ENCODE results near the gene MDGA2.
"Not testable (repeated sequence)": the region's sequence is repeated elsewhere in the genome, so short reads cannot be mapped to it uniquely, and the experiment has no call there.

MDGA2 gene

DNA sequence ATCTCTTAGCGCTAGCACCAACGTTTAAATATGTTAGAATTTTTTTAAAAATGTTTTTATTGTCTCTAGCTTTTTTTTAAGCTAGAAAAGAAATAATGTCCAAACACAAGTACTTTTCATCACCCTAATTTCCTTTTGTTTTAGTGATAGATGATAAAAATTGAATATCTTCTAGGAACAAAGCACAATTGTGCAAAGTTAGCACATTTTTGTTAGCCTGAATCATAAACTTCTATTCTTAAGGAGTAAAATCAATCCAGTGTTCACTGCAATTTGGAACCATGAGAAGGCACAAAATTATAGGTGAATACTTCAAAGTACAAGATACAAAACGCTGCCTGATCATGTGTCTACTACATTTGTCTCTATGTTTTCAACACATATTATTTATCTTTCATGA lies 615.4 kb downstream of the MDGA2 start:
- no peak for DNase-seq

DNA sequence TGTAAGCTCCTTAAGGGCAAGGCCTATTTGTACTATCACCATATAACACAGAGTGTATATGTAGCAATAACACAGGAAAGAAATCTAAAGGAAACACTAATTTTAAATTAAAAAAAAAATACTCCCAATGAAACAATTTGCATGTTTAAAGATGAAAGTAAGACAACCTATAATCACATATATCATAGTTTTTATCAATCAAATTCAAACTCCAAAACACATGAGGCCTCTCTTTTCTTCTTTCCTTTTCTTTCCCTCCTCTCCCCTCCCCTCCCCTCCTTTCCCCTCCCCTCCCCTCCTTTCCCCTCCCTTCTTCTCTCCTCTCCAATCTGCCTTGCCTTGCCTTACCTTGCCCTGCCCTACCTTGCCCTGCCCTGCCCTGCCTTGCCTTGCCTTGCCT lies 618.0 kb downstream of the MDGA2 start:
- no peak for DNase-seq

DNA sequence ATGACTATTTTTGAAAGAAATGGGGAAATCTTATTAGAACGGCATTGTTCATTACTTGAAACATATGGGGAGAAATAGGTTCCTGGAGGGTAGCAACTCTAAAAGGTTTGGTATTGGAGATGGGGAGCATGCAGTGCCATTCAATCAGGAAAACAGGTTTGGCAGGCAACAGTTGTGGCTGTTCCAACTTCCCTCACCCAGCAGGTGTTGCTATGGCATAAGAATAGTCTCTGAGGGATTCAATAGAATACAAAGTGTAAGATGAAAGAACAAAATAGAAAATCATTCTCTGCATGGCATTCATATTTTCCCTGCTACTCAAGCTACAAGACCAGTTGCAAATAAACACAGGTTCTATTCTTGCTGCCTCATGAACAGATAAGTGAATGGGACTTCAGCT lies 630.6 kb downstream of the MDGA2 start:
- no peak for DNase-seq

DNA sequence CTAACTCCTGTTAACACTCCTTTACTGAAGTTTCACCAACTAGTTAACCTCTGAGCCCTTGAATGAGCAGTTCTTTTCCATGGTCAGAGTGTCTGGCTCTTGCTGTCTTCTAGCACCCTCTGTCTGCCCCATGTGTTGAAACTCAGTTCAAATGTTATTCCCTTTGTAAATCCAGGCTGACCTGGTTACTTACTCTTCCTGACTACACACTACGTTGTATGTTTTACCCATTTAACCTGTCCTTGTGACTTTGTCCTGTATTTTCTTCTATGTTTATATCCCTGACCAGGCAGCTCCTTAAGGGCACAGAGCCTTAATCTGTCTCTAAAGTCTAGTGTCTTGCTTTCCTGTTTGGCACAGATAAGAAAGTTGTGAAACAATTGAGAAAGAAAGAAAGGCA lies 634.9 kb downstream of the MDGA2 start:
- DNase-seq = no peak

DNA sequence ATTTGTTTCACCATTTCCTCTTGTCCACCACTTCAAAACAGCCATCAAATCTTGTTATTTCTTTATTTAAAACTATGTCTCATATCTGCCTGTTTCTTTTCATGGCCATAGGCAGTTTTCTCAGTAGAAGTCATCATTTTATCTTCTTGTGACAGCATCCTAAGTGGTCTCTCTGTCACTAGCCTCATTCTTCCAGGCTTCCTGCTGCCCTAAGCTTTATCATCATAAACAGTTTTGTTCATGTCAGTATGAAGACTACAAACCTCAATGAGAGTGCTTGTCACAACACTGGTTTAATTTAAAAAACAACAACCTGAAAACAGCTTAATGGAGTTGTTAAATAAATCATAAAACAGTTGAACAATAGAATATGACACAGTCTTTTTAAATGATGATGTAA lies 636.1 kb downstream of the MDGA2 start:
- DNase-seq = no peak

DNA sequence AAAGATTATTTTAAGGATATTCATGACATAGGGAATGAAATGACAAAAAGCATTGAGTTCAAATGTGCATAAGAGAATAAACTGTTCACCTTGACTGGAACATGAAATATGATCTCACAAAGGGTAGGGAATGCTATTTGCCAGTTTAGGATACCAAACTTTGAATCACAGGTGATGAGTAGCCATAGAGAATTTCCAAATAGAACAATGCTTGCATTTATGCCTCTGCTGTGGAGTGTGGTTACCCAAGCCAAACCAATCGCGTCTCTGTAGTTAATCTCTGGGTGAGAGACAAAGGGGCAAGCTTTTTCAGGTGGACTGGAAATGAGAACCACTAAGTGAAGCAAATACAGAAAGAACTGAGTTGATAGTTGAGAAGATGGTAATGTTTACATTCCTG lies 652.7 kb downstream of the MDGA2 start:
- DNase-seq = no peak

DNA sequence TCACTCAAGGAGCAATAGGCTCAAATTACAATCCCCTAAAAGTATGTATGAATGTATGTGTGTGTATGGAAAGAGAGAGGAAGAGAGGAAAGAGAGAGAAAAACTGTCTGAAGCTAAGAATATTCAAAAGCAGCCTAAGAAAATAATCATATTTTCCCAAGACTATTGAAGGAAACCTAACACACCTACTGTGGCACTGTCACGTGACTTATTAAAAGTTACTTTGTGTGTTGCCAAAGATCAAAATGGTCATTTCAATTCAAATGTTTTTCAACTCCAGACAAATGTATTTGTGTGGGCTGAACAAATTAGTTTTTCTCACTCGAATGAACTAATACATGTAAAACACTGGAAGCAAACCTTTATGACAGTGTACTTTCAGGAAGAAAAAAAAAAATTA lies 654.9 kb downstream of the MDGA2 start:
- no peak for DNase-seq

DNA sequence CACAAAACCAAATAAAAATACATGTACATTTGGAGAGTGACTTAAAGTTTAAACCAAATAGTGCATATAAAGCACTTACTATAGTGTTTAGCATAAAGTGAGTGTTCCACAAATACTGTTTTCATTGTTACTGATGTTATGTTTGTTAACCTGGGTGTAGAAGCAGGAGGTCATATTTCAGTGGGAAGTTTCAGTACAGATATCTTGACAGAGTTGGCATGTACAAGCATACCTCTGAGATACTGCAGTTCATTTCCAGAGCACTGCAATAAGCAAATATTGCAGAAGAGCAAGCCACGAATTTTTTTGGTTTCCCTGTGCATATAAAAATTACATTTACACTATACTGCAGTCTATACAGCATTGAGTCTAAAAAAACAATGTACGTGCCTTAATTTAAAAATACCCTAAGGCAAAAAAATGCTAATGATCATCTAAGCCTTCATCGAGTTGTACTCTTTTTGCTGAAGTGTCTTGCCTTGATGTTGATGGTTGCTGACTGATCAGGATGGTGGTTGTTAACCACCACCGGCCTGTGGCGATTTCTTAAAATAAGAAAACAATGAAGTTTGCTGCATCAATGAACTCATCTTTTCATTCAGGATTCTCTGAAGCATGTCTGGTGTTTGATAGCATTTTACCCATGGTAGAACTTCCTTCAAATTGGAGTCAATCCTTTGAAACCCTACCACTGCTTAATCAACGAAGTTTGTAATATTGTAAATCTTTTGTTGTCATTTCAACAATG lies 662.7 kb downstream of the MDGA2 start:
- no peak for DNase-seq

DNA sequence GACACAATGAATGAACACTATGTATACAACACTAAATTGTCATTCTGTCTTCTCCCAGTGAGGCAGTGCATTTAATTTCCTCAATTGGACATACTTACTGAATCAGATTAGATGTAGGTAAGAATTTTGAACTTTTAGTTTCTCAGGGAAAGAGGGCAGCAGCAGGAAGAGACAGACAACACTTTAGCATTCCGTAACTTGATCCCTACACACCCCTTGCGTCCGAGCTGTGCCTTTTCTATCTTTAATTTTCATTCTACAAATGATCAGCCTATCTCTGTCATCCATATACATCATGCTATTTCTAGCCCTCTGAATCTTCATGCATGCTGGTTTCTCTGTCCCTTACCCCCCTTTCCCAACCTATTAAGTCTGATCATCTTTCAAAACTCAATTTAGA lies 665.8 kb downstream of the MDGA2 start:
- no peak for DNase-seq

DNA sequence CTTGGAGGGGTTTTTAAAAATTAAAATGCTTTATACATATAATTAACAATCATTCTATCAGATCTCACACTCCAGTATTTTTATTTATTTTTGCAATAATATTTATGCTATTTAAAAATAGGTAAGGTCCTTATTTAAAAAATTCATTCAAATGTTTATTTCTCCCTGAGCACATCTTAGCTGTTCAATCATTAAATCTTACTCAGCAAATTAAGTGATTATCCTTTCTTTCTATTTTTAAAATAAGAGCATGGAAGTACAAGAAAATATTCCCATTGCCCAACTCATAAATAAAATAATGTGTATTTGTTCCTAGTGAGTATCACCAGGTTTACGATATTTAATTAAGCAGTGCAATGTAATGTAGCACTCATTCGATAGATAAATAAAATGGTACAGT lies 666.7 kb downstream of the MDGA2 start:
- no peak for DNase-seq

DNA sequence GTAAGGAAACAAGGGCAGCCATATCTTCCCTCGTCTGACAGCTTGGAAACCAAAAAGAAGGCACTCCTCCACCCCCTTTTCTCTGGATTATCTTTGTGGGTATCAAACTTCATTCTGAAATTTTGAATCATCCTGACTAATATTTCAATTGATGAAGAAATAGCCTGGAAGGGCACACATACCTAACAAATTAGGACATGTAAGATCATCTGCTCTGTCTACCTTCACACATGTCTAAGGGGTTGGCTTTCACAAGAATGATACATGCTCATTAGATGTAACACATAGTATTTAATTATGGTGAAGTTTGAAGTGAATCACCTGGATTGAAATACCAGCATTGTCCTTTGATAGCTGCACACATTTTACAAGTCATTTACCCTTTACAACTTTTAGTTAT lies 675.7 kb downstream of the MDGA2 start:
- DNase-seq = no peak

DNA sequence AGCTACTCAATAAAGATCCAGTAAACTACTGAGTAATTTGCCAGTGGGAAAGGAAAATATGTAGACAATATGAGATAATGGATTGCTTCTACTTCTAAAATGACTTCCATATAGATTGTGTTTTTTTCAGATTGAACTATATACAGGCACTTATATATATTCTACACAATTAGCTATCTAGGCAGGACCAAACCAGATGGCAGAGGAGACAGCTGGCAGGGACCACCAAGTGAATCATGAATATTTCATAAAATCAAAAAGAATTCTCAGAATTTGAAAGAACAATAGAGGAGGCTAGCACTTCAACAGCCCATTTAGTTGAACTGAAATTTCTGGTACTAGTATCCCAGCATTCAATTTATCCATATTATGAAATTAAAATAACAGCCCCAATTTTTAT lies 685.8 kb downstream of the MDGA2 start:
- no peak for DNase-seq

DNA sequence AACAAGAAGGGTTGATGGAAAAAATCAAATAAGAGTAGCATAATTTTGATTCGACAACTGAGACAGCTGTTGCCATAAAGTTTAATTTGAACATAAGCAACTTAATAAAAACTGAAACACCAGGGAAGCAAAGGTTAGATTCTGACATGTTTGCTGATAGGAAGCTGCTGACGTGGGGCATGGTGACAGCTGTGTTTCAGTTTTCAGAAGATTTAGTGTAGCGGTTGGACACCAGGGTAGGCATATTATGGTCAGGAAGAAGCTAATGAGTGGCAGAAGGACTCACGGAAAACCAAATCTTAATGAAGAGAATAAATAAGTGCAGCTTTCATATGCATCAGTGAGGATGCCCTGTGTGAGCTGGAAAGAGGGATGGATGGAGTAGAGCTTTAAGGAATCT lies 687.1 kb downstream of the MDGA2 start:
- DNase-seq = no peak

DNA sequence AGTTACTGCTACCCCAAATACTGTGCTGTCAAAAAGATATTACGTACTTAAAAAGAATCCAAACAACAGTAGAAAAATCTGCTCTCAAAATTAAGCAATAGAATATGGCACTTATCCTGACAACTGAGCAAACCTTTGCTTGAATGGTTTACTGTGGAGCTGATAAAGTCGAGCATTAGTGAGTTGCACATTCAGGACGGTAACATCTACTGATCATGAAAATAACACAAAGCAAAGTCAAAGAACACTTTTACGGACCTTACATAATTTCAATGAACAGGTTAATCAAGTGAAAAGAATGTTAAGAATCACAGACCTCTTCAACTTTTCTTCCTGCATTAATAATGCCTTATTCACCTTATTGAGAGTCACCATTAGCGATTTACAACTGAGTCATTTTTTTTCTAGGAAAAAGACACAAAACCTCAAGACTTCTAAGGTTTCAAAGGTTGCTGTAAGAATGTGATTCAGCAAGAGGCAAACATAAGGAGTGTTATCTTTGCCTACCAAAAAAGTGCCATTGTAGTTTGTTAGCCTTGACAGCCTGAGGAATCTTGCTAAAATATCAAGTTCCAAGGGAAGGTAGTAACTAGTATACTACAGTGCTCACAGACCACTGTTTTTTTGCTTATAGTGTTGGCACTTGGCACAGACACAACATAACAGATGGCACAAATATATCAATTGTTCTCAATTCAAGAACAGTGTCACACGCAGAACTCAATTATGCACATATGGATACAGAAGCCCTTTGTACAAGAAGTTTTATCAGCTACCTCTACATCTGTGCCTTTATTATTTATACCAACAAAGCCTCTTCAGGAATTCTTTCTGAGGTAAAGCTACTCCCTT lies 689.6 kb downstream of the MDGA2 start:
- no peak for DNase-seq

DNA sequence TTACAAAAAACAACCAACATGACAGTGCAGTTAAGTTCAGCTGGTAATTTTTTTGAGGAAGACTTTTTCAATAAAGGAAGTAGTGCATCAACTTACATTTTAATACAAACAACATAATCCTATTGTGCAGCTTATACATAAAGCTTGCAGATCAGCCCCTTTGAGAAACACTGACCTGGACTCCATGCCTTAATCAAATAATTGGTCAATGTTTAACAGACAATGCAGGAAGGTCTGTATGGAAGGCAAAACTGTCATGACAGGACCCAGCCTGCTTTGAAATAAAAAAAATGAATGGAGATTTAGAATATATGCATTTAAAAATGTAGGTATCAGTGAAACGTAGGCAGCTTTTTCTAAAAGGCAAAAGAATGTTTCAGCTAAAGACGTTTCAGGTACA lies 702.1 kb downstream of the MDGA2 start:
- DNase-seq = no peak

DNA sequence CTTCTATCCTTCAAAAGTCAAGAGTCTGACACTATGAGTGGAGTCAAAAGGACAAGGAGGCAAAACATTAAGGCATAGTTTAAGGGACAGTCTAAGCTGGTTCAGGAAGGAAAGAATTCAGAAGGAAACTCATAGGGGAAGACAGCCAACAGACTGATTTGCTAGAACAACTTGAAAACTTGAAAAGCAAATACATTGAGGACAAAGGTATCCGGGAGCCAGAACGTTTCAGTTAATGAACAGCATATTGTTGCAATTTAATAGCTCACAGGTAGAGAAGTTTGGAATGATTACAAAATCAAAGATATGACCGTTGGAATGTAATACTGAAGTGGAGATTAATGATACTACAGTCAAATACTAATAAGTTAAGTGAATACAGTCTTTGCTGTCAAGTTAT lies 711.0 kb downstream of the MDGA2 start:
- DNase-seq = no peak

DNA sequence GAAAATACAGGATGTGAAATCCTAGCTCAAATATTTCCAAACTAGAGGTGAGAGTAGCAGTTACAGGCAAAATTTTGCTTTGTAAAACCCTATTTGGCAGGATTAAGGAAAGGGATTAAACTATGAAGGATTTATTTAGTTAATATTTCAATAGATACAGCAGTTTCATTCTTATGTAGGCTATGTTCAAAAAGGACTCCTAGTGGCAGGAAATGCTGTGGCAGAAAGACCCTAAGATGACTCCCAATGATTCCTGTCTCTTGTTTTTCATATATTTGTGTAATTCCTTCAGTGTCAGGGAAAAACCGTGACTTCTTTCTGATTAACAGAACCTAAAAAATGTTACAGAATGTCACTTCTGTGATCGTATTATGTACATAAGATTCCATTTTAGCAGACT lies 724.3 kb downstream of the MDGA2 start:
- DNase-seq = no peak

DNA sequence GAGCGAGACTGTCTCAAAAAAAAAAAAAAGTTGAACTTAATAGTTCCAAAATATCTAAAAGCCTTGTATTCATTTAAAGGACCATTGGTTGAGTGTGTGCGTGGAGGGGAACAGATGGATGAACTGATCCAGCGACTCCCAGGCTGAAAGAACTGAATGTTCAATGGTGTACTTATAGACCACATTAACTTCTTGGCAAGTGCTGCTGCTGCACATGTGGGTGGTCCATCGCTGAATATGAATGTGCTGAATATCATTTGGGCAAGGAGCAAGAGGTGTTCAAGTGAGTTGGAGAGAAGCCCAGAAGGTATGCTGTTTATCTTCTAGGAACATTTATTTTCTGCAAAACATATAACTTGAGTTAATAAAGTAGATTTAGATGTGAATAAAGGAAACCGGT lies 734.8 kb downstream of the MDGA2 start:
- DNase-seq = no peak

DNA sequence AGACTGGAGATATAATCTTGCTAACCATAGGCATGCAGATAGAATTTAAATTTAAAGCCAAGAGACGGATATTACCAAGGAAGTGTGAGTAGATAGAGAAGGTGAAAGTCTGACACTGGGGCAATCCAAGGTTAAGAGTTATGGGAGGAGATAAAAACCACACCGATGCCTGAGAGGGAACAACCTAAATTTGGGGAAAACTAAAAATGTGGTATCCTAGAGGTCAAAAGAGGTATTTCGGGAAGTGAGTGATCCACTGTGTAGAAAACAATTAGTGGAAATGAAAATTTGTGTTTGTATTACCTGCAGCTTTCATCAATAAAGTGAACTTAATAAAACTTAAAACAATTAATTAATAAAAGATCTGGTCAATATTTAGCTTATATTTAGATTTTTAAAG lies 754.9 kb downstream of the MDGA2 start:
- DNase-seq = no peak

DNA sequence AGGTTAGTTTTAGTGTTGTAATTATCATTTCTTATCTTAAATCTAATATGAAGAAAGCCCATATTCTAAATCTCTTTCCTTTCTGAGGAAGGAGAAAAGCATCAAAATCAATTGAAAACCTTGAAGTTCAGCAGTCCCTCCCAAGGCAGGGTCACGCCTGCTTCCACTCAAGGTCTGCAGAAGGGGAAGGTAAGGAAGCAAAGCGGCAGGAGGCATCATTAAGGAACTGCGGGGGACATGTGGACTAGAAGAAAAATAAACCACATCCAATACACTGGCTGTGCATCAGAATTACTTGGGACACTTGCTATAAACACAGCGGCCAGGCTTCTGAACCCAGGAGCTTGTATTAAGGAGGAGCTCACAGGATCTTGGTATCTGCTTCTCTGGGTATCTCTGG lies 759.9 kb downstream of the MDGA2 start:
- DNase-seq = not testable (repeated sequence)

DNA sequence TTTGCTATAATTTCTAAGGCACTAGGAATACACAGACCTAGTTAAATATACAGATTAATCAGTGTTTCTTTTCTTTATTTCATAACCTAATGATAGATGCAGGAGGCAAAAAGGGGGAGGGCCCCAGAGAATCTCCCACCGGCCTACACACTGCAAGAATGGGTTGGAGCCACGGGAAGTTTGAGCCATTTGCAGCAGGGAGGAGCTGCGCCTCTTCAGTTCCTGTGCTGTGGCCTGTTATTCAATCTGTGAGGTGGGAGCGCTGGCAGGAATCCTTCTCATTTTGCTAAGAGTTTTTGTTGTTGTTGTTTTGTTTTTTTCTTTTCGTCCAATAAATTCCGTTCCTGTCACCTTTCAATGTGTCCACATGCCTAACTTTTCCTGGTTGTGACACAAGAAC lies 772.6 kb downstream of the MDGA2 start:
- DNase-seq = no peak

DNA sequence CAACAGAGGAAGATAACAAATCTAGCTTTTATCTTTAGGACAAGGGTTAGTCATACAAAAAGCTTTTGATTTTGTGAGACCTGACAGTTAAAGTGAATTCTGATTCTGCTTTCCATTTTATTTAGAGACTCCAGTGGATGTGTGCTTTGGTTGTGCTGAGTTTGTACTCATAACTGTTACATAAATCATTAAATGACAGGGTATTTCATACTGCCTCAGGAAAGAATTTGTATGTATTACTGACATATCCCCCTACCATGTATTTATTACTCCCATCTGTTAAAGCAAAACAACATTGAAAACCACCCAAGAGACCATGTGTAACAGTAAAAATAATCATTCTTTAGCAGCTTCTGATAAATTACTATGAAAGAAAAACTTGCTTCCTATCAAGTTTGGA lies 780.9 kb downstream of the MDGA2 start:
- DNase-seq = no peak

DNA sequence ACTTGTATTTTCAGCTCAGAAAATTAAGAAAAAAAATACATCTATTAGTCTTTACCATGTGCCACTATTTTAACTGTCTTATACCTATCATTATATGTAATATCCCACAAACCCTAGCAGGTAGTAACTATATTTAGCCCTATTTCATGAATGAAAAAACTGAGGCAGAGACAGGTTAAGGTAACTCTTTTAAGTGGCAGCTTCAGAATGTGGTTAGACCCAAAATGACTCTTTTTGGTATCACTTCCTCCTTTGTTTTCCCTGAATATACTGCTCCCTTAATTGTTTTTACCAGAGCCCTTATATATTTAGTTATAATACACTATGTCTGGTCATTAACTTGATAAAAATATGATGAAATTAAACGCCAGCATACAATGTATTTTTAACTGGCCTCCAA lies 788.3 kb downstream of the MDGA2 start:
- no peak for DNase-seq

DNA sequence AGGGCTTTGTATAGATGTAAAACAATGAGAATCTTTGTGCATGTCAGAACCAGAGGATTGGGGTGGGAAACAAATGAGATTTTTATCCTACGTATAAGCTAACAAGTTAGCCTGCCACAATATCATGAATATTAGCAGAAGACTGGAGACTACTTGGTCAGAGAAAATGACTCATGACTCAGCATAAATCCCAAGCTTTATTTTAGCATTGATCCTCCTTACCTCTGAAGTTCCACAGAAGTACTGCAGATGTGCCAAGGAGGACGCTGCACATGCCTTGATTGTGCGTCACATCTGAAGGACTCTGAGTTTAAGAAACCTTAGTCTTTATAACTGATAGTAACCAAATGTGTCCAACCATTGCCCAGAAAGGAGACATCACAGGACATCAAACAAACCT lies 789.8 kb downstream of the MDGA2 start:
- no peak for DNase-seq

DNA sequence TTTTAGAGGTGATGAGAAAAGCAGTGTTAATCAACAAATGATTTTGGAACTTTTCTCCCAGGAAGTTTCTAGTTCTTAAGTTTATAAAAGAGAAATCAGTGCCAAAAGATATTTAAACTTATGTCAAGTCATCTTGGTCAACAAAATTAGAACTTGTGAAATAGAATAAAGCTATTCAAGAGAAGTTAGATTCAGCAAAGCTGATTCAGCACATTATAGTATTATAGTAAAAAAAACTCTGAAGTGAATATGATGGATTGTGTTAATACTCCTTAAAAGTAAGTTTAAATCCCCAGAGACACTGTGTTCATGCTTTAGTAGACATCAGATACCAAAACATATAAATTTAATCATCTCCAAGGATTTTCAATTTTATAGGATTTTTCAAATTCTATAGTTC lies 813.7 kb downstream of the MDGA2 start:
- no peak for DNase-seq
